Occipital lobe (tissue), 3 donors: Measurements from ENCODE around the gene METTL13. TPM values are rescaled to one million over a fixed set of nuclear protein-coding genes. Genes with fewer than 3 reads are reported as not detected.

Experiments used
- DNase-seq: peaks from one replicate; lab custom pipeline; 2025; lab: John Stamatoyannopoulos, UW
- small RNA-seq: library from RNA; depleted of rRNA; stranded (forward); fragments of <200 nt; gene quantifications from one replicate; pipeline ENCODE3, GENCODE V24; 2014
- total RNA-seq: library from RNA; depleted of rRNA; stranded (reverse); fragments of >200 nt; gene quantifications from one replicate; pipeline ENCODE4 v1.2.3, GENCODE V29; 2014

The METTL13 gene
- total RNA-seq, 1 donor from 2014 or later = 20.9 TPM

DNA sequence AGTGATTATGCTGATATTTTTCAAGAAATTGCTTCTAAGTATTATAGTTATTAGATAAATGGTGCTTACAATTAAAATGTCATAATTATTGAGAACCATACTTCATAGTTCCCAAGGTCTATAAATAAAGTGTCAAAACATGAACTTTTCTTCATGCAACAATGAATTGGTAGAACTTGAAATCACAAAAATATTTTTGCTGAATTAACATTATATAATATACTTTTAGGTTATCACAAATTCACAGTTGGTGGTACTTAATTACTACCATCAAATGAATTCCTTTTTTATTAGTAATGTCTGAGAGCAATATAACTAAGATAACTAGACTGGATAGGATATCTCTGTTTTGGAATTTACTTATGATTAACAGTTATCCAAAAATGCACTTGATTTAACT, 64.5 kb downstream of the METTL13 start:
- DNase-seq = no peak

Small RNAs within 50 kb of the gene (small RNA-seq; reads per million reads assigned to genes)
- not detected for gene RF00601

Other genes with a start within 250 kb of the METTL13 start
- not detected for gene MYOCOS, start 159.4 kb upstream of the METTL13 start, total RNA-seq
- gene MYOC, start 129.0 kb upstream of the METTL13 start, total RNA-seq = not detected
- 22.3 TPM for gene VAMP4, start 39.6 kb upstream of the METTL13 start, total RNA-seq
- 115 TPM for gene DNM3, start 59.8 kb downstream of the METTL13 start, total RNA-seq